DMS114 treated with DMSO at 0.1 percent for 48 hours (cell line): Measurements from ENCODE around the gene FBXW11.
"Not testable (repeated sequence)": the region's sequence is repeated elsewhere in the genome, so short reads cannot be mapped to it uniquely, and the experiment has no call there.

ENCODE experiments used
- DNase-seq: peaks from one replicate; lab custom pipeline; 2025; ENCODE audit not compliant: unreplicated experiment; lab: John Stamatoyannopoulos, UW

Gene FBXW11

DNA sequence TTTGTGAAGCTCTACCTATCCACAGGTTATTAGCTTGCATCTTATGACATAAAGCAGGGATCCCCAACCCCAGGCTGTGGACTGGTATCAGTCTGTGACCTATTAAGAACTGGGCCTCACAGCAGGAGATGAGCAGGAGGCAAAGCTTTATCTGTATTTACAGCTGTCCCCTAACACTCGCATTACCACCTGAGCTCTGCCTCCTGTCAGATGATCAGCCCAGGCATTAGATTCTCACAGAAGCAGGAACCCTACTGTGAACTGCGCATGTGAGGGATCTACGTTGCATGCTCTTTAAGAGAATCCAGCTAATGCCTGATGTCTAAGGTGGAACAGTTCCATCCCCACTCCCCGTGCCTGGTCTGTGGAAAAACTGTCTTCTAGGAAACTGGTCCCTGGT lies 19.7 kb downstream of the FBXW11 start:
- DNase-seq: no peak

DNA sequence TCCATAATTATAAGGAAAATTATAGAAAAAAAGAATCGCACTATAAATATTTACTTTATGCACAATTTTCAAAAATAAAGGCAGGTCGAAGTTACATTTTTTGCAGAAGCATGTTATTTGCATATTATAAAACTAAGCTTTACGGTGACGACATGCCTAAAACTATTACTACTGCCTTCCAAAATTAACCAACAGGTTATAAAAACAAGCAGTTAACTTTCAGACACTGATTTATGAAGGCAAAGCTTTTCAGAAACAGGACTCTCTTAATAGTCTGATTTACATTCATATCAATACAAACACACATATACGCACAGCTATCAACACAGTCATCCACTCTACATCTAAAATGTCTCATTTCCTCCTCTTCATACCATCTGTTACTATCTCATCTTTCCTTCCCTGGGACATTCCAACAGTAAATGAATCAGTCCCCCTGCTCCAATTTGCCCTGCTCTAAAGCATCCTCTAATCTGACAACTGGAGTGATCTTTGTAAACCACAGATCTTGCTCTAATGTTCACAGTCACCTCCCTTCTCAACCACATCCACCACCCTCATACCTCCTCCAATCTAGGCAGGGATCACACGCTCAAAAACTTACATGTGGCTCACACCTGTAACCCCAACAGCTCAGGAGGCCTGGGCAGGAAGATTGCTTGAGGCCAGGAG lies 21.6 kb downstream of the FBXW11 start:
- DNase-seq: no peak

DNA sequence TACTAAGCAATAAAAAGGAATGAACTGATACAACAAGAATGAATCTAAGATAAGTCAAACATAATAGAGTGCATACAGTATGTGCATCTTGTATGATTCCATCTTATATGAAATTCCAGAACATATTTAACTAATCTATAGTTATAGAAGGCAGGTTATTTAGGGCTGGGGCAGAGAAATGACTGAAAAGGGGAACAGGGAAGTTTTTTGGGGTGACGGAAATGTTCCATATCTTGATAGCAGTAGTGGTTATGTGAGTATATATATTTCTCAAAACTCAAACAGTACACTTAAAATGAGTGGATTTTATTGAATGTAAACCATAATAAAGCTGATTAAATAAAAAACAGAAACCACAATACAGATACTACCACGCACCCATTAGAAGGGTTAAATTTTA lies 24.6 kb downstream of the FBXW11 start:
- no peak for DNase-seq

DNA sequence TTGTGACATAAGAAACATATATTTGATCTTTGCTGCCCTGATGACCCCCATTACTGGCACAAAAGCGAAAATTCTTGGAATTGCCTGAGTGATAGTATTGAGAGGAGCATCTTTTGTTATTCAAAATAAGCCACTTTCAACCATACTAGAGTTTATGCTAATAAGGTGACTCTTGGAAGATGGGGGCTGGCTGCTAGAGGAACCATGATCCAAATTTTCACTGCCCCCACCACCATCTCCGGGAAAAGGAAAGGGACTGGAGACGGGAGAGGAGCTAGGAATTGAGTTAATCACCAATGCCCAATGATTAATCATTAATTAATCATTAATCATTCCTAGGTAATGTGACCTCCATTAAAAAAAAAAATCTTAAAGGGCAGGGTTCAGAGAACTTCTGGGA lies 25.6 kb downstream of the FBXW11 start:
- no peak for DNase-seq

DNA sequence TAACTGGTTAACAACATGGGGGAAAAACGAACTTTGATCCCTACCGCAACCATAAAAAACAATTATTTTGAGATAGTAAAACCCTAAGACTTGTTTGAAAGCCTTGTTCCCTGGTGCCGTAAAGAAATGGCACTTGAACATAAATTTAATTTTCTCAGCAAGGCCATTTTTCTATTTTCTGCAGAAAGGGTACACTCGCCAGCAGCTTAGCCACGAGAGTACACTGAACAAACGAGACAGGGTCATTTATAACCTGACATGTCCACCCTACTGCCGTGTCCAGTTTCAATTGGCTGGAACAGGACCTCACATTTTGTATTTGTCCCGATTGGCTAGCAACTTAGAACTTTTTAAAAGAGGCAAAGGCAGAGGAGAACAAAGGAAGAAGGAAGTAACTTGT lies 26.8 kb downstream of the FBXW11 start:
- DNase-seq: no peak

DNA sequence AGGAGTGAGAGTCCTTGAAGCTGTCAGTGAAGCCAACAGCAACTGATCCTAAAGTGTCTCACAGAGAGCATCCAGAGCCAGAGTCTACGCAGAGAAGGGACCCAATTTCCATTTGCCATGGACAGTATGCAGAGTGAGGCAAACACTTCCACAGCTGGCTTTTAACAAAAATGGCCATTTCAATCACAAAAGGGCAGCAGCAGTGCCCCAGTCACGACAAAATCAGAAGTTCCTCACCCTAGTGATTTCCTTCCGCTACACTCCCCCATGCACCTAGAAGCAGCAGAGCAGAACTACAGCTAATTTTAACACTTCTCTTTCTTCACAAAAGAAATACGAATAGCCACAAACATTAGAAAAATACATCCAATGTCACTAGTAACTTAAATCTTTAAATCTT lies 27.9 kb downstream of the FBXW11 start:
- DNase-seq: no peak

DNA sequence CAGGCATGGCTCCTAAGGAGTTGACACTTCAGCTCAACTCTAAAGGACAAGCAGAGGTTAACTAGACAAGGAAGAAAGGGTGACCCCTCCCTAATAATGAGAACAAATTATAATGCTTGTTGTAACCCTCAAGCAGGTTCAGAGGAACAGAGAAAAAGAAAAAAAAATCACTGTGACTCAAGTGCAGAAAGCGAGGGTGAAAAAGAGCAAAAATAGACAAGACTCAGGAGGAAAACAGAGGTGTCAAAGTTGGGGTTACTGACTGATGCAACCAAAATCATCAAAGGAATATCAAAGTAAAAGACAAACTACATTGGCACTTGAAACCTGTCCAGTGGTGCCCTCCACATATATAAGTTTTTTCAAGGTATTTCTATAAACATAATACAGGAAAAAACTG lies 28.4 kb downstream of the FBXW11 start:
- DNase-seq: no peak

DNA sequence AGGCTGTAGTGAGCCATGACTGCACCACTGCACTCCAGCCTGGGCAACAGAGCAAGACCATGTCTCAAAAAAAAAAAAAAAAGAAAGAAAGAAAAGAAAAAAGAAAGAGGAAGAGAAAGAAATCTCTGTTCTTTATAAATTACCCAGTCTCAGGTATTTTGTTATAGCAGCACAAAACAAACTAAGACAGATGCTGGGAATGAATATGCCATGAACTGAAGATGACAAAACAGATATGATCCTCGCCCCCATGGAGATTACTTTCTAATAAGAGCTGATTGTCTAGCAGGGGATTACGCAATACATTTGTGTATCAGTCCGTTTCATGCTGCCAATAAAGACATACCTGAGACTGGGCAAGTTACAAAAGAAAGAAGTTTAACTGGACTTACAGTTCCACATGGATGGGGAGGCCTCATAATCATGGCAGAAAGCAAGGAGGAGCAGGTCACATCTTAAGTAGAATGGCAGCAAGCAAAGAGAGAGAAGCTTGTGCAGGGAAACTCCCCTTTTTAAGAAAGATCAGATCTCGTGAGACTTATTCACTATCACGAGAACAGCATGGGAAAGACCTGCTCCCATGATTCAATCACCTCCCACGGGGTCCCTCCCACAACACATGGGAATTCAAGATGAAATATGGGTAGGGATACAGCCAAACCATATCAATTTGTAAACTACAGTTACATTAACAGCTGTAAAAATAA lies 29.0 kb downstream of the FBXW11 start:
- not testable (repeated sequence) for DNase-seq

DNA sequence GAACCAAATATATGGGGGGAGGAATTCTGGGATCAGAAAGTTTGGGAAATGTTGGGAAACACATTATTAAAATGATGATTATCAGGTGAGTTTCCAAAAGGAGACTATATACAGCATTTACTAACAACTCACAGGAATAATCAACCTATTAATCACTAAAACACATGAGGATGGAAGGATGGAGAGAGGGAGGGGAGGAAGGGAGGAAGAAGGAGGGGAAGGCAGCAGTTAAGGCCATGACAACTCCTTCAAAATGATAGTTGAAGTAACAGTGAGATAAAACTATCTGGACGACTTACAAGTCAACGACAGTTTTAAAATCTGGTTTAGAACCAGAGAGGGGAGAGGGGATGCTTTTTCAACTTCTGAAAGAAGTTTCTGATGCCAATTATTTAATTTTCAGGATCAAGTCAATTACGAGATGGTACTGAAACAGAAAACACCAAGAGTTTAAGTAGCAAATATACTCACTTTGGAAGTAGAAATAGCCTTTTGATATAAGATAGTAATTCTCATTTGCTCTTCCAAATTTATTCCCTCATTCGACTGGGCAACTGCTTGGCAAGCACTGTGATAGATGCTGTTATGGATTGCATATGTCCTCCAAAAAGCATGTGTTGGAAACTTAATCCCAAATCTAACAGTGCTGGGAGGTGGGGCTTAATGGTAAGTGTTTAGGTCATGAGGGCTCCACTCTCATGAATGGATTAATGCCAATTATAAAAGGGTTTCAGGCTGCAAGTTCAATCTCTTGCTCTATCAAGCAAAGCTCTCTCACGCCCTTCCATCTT lies 30.4 kb downstream of the FBXW11 start:
- no peak for DNase-seq

DNA sequence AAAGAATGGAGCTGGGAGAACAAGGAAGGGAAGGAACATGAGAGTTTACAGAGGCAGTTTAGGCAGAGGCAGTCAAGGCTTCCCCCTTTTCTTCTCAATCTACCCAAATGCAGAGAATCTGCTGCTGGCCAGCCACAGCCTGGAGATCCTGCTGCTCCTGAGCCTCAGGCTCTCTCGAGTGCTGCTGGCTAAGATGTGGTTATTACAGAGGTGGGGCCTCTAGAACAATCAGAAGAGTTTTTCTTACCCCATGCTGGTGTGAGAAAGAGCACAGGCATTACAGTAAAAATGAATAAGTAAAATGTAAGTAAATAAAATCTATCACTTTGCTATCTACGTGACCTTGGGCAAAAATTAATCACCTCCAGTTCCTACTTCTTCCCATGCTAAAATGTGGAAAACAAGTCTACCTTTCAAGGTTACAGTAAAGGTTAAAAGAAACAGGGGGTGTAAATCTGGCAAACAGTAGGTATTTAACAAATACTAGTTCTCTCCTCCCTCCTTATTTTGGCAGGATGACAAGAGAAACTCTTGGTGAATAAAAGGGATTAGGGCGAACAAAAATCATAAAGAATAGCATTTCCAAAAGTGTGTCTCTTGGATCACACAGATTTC lies 31.1 kb downstream of the FBXW11 start:
- no peak for DNase-seq

DNA sequence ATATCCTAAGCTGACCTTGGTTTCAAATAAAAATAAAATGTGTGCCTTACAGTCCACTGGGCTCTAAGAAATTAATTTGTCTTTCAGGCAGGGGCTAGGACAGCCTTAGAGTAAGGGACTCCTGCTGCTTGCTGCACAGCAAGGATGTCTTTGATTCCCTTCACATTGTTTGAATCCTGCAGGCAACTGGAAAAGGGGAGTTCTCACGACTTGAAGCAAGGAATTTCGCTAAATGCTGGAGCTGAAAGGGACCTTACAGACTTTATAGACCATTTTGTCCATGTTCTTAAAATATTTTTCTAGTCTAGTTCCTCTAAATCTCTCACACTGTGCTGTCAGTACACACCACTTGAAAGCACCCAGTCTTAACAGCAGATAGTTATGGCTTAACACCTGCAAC lies 35.6 kb downstream of the FBXW11 start:
- no peak for DNase-seq

DNA sequence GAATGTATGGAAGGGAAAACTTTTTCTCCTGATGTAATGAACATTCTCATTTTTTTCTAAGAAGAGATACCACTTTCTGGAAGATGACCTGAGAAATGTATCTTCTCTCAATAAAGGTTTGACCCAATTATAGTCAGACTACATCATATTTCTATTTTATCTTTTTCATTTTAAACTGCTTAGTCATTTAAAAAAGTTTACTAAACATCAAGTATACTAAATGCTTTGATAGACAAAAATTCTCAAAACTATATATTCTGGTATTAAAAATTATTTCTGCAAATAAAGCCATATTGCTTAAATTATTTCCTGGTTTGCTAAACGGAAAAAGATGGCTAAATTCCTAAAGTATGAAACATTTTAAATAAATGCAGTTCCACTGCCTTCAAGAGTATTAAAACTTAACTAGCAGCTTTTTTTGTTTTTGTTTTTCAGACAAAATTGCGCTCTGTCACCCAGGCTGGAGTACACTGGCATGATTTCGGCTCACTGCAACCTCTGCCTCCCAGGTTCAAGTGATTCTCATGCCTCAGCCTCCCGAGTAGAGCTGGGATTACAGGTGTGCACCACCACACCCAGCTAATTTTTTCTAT lies 37.1 kb downstream of the FBXW11 start:
- no peak for DNase-seq

DNA sequence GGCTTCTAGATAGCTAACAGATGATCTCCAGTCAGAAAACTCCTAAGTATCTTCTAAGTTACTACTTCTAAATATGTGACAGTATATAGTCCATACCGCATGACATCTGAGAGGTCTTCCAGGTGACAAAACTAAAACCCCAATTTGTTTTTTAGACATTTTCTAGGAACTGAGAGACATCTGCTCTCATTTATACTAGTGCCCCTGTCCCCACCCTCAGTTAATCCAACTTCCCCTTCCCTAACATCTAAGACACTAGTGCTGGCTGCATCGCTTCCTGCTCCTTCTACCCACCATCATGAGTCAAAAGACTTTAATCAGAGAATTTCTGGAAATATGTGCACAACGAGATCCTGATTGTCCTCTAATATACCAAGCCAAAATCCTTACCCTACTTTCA lies 37.9 kb downstream of the FBXW11 start:
- DNase-seq: no peak

DNA sequence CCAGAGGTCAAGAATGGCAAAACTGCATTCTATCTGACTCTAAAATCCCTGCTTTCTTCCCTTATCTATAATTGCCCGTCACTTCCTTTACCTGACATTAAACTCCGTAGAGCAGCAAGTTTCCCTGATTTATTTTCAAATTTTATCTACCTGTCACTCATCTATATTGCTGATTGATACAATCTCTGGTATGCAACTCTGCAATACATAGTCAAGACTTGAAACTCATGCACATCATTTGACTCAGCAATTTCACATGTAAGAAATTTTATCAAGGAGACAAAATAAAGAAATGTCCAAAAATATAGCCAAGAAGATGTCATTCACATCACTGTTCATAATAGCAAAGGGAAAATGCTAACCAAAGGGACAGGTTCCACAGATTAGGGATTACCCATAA lies 39.5 kb downstream of the FBXW11 start:
- no peak for DNase-seq

DNA sequence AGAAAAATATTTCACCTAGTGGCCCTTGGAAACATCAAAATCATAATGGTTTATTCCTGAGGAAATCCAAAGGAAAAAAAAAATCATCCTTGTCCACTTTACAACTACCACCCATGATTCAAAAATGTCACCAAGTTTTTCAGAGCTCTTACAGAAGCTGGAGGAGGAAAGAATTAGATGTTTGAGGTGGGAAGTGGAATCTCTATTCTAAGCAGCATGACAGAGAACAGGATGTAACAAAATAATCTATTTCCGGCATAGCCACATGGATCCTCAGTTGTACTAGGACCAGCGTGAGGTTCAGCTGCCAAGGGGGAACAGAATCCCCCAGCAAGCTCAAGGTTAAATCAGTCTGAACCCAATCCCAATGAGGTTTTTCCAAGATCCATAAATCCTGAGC lies 40.2 kb downstream of the FBXW11 start:
- no peak for DNase-seq

DNA sequence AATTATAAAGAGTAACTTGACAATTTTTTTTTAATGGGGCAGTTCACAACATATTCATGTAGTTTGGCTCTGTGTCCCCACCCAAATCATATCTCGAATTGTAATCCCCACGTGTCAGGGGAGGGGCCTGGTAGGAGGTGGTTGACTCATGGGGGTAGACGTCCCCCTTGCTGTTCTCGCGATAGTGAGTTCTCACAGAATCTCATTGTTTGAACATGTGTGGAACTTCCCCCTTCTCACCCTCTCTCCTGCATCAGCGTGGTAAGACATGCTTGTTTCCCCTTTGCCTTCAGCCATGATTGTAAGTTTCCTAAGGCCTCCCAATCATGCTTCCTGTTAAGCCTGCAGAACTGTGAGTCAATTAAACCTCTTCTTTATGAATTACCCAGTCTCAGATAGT lies 40.7 kb downstream of the FBXW11 start:
- DNase-seq: no peak

DNA sequence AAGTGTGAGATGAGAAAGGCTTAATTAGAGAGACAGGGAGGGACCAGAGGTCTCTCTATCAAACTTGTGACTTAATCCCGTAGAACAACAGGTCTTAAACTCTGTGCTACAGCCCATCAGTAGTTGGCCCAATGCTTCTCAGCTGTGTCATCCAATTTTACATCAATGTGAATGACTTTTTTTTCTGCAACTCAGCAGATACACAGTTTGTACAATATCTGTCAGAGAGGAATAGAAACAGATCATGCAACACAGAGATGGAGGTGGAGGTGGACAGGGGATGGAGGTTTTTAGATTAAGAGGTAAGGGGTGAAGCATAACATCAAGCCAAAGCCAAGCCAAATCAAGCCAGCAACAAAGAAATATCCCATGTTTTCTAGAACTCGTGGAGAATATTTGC lies 43.0 kb downstream of the FBXW11 start:
- DNase-seq: no peak

DNA sequence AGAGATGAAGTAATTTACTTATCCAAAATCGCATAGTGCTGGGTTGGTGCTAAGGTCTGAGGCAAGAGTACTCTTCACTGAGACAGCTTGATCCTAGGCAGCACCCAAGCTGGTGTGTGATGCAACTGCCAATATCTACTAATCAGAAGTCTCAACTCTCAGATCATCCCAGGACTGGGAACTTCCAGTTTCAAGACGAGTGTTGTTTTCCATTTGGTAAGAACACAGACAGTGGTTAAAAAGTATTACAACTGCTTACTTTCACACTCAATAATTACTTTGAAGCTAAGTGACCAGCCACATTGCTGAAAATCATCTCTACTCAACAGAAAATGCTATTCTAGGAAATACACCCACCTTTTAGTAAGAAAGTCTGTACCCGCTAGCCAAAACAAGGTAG lies 45.3 kb downstream of the FBXW11 start:
- DNase-seq: no peak

DNA sequence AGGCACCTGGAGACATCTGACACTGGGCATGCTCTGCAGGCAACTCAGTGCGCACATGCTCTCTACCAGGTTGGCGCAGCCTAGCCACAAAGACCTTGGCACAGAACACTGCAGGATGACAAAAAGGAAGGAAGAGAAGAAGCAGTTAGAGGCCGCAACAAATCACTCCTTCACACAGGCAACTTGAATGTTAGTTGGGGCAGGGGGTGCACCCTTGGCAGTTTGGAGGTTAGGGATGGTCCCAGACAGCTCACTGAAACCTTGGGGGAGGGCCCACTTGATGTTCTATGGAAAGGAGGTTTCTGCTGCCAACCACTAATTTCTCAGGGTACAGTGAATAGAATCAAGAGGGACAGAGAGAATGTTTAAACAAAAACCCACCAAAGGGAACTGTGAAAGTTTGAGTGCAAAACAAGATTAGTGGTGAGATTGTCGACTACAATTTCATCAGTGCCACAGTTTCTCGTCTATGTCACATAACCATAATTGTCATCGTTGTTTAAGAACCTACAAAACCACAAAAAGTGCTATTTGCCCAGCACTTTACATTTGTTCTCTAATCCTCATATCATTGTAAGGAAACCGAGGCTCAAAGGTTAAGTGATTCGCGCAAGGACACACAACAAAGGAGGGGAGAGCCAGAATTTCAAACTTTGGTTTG lies 48.7 kb downstream of the FBXW11 start:
- no peak for DNase-seq

DNA sequence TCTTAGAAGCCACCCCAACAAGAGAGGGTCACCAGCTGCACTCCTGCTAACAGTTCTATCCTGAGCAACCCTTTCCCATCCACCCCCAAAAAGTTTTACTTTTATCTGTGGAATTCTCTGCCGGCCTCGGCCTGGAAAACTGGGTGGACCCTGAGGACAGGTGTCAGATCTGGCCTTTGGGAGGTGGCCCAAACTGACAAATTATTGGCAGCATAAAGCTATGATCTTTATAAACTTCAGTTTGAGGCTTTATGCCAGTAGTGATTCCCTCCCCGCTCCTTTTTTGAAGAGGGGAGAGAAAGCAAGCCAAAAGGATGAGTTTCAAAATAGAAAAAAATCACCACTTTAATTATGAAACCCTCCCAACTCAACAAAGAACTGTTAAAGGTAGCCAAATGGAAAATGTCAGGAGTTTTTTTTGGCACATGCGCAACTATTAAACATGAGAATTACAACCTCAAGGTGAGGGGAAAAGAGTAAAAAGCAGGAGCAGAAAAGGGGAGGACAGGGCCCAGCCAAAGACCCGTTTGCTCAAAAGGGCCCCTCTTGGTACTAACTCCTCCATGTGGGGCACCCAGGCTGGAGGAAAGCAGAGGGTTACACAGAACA lies 49.4 kb downstream of the FBXW11 start:
- DNase-seq: no peak
